GM12865 (cell line): ENCODE results near the gene RASGRP1.

Source experiments
- DNase-seq: peaks from one replicate; pipeline ENCODE4 v3.0.0; 2010; ENCODE audit warnings: low read depth
- H3K4me3 ChIP-seq: 2 replicates; pipeline ENCODE4 v1.5.1; 2011; ENCODE audit warnings: mild to moderate bottlenecking, low read depth, low read length, control low read depth
- TF ChIP-seq, protein P1 (sequence below): IDR thresholded peaks from 2 replicates; pipeline ENCODE4 v1.5.1; 2011; ENCODE audit warnings: low read length, control low read depth, low read depth, inconsistent platforms; ENCODE audit not compliant: insufficient read depth; ENCODE audit errors: missing control alignments

The RASGRP1 gene

DNA sequence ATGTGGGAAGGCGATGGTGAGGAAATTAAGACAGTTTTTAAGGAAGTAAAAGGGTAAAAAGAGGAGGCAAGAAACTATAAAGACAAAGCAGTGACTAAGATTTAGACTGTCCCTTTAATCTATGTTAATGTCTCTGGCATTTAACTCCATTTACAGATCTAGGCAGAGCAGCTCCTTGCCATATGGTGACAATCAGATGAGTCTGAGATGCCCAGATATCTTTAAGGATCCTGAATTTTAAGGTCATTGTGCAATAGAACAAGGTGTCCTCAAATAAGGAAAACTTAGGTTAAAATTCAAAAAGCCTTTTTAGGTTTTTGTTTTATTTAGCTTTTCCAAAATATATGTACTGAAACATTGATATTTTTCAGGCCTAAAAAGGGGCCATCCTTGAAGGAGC is 24.1 kb downstream of the RASGRP1 start:
- DNase-seq, result no peak
- TF ChIP-seq, protein P1, sequence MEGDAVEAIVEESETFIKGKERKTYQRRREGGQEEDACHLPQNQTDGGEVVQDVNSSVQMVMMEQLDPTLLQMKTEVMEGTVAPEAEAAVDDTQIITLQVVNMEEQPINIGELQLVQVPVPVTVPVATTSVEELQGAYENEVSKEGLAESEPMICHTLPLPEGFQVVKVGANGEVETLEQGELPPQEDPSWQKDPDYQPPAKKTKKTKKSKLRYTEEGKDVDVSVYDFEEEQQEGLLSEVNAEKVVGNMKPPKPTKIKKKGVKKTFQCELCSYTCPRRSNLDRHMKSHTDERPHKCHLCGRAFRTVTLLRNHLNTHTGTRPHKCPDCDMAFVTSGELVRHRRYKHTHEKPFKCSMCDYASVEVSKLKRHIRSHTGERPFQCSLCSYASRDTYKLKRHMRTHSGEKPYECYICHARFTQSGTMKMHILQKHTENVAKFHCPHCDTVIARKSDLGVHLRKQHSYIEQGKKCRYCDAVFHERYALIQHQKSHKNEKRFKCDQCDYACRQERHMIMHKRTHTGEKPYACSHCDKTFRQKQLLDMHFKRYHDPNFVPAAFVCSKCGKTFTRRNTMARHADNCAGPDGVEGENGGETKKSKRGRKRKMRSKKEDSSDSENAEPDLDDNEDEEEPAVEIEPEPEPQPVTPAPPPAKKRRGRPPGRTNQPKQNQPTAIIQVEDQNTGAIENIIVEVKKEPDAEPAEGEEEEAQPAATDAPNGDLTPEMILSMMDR, result no peak
- no peak overlapping the region for H3K4me3 ChIP-seq

GRCh38 chr15:38539008-38539343 is 25.6 kb downstream of the RASGRP1 start:
- DNase-seq, result no peak
- TF ChIP-seq, protein P1, result no peak
- H3K4me3 ChIP-seq, result no peak overlapping the region

DNA sequence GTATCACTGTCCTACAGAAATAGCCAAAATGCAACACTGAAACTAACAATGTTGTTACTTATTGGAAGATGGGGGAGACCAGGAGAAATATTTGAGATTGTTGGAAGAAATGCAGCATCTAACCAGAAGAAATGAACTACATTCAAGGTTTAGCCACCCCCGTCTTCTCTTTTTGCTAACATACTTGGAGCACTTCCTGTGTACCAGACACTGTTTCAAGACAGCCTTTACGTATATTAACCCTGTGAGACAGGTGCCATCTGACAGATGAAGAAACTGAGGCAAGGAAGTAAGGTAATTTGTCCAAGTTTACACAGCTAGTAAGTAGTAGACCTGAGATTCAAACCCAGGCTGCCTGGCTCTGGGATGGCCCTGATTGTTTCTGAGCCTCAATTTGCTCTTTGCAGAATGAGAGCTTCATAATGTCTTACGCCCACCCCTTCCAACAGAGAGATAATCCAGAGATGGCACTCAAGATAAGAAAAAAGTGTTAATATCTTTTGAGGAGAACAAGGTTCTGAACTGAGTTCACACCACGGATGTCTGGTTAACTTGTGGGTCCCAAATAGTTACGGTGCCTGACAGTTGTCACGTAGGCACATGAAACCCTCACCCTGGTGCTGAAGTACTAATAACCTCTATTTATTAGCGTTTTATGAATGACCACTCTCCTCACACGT is 26.1 kb downstream of the RASGRP1 start:
- H3K4me3 ChIP-seq, result no peak overlapping the region
- no peak for DNase-seq
- TF ChIP-seq, protein P1, result no peak

DNA sequence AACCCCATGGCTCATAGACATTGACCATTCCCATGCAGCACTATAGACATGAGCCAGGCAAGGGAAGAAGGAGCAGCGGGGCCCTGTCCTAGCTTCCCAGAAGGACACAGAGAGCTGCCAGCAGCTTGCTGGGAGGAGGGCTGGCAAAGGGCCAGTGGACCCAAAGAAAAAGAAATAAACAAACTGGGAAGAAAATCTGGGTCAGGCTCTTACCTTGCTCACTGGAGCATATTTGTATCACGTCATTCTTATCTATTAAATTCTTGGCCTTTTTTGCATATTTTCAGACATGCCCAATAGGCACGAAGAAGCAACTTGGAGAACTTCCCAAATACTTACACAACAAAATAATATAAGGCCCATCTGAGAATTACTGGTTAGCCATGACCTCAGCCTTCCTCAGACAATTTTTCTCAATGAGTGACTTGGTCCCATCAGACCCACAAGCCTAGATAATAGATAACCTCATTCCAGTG is 28.4 kb downstream of the RASGRP1 start:
- DNase-seq, result no peak
- TF ChIP-seq, protein P1, result no peak
- H3K4me3 ChIP-seq, result no peak overlapping the region

DNA sequence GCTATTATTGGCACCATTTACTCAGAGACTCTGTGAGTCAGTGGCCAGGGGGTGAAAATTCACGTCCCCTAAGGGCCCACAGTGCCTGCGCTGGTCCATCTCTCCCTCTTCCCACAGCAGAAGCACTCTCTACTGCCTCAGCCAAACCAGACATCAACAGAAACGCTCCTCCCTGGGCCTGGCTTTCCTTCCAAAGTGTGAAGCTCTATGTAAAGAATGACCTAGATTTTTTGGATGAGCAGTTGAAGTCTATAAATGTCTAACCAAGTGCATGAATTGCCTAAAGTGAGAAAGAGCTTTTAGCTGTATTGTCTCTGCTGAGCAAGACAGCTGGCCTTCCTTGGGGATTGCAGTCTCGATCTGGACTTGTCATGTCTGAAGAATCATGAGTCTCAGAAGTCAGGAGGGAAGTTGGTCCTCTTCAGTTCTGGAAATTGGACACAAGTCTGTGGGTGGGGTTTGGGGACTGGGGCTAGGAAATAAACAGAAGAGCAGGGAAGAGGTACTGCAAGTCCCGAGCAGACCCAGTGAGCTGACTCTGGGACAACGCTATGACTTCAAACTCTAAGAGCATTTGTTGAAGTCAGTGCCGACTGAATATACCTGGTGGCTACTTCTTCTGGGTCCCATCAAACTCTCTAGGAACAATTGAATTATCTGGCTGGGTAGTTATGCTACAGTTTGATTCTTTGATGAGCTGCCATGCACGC is 29.0 kb downstream of the RASGRP1 start:
- TF ChIP-seq, protein P1, result no peak
- DNase-seq, result no peak
- no peak overlapping the region for H3K4me3 ChIP-seq

DNA sequence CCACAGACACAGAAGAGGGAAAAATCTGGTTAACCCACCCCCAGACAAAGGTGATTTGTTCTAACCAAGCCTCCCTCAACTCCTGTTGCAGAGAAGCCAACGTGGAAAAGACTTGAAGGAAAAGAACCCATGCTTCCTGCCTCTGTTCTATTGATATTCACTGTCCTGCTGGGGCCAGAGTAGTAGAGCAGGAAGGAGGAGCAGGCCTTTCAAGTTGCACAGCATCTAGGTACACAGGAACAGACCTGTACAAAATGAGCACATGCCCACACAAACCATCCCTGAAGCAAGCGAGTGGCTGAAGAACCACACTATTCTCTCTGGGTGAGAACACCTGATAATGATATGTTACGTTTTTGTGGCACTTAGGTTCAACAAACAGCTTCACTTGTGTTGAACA is 29.9 kb downstream of the RASGRP1 start:
- DNase-seq, result no peak
- no peak overlapping the region for H3K4me3 ChIP-seq
- TF ChIP-seq, protein P1, result no peak
